NB4 (cell line): ENCODE data around the gene FANK1.

Experiments
- DNase-seq: peaks from one replicate; pipeline ENCODE4 v3.0.0; 2010; ENCODE audit warnings: low read depth
- H3K4me3 ChIP-seq: one replicate; pipeline ENCODE4 v1.5.1; 2011; ENCODE audit warnings: mild to moderate bottlenecking, low read depth, low read length, moderate library complexity
- CTCF ChIP-seq: IDR thresholded peaks from one replicate; pipeline ENCODE4 v1.5.1; 2012; ENCODE audit warnings: low read depth, low read length
- MAX ChIP-seq: IDR thresholded peaks from 2 replicates; pipeline ENCODE4 v1.6.1; 2011; ENCODE audit warnings: low read depth, low read length
- MYC ChIP-seq: IDR thresholded peaks from 2 replicates; pipeline ENCODE4 v1.6.1; 2011; ENCODE audit warnings: low read depth, low read length
- POLR2A ChIP-seq: IDR thresholded peaks from 2 replicates; pipeline ENCODE4 v1.6.1; 2011; ENCODE audit warnings: mild to moderate bottlenecking; ENCODE audit not compliant: insufficient read length; ENCODE audit errors: extremely low read depth

Gene FANK1

GRCh38 chr10:126012485-126012884 lies 116.1 kb downstream of the FANK1 start:
- TF ChIP-seq POLR2A (no peak), MAX (no peak), CTCF (no peak)
- no peak for DNase-seq

GRCh38 chr10:126013489-126014281 lies 117.3 kb downstream of the FANK1 start:
- no peak for TF ChIP-seq MYC
- TF ChIP-seq CTCF, result no peak
- no peak for TF ChIP-seq MAX
- no peak for TF ChIP-seq POLR2A
- H3K4me3 ChIP-seq, result no peak overlapping the region
- DNase-seq, result peak; percentile 14

More at GRCh38 chr10:126012485-126012884, 116.1 kb downstream of the FANK1 start:
- H3K4me3 ChIP-seq, result no peak overlapping the region

GRCh38 chr10:126014309-126014708 lies 117.9 kb downstream of the FANK1 start:
- DNase-seq, result no peak
- no peak overlapping the region for H3K4me3 ChIP-seq
- TF ChIP-seq MAX, result no peak
- TF ChIP-seq POLR2A, result no peak
- TF ChIP-seq MYC, result no peak
- TF ChIP-seq CTCF, result no peak

GRCh38 chr10:126015413-126015812 lies 119.0 kb downstream of the FANK1 start:
- DNase-seq, result no peak
- TF ChIP-seq POLR2A (no peak), MYC (no peak), CTCF (no peak), MAX (no peak)
- no peak overlapping the region for H3K4me3 ChIP-seq

GRCh38 chr10:126016156-126016805 lies 119.9 kb downstream of the FANK1 start:
- DNase-seq, result no peak
- H3K4me3 ChIP-seq, result no peak overlapping the region
- TF ChIP-seq POLR2A, result no peak
- TF ChIP-seq MAX, result no peak
- TF ChIP-seq MYC, result no peak
- no peak for TF ChIP-seq CTCF
